PFSK-1 (cell line): ENCODE data around the gene PLEKHM1.

Experiments used
- FOXP2 ChIP-seq: optimal IDR thresholded peaks from 2 replicates; pipeline ENCODE3; 2011; ENCODE audit warnings: borderline replicate concordance, control low read depth, inconsistent platforms; ENCODE audit not compliant: insufficient read depth; ENCODE audit errors: extremely low read length, extremely low read depth
- POLR2AphosphoS5 ChIP-seq: IDR thresholded peaks from 2 replicates; pipeline ENCODE4 v1.6.1; 2012; ENCODE audit warnings: low read depth, mild to moderate bottlenecking, control low read depth, low read length, moderate library complexity
- SIN3A ChIP-seq: IDR thresholded peaks from 2 replicates; pipeline ENCODE4 v1.6.1; 2012; ENCODE audit warnings: mild to moderate bottlenecking, low read length, moderate library complexity, borderline replicate concordance; ENCODE audit not compliant: insufficient read depth
- TAF1 ChIP-seq: IDR thresholded peaks from 2 replicates; pipeline ENCODE4 v1.6.1; 2012; ENCODE audit warnings: low read length, control low read depth, borderline replicate concordance; ENCODE audit not compliant: insufficient read depth
- TF ChIP-seq, protein P1 (sequence below), 2 experiments: IDR thresholded peaks; 2 replicates each; pipeline versions ENCODE4 v1.6.1 to v1.8.0; 2011 to 2012; ENCODE audit warnings: low read depth in 2 of 2, low read length in 2 of 2, control low read depth in 1 of 2, inconsistent platforms in 1 of 2, mild to moderate bottlenecking in 1 of 2, moderate library complexity in 1 of 2; ENCODE audit not compliant: insufficient read depth in 1 of 2

The PLEKHM1 gene

DNA sequence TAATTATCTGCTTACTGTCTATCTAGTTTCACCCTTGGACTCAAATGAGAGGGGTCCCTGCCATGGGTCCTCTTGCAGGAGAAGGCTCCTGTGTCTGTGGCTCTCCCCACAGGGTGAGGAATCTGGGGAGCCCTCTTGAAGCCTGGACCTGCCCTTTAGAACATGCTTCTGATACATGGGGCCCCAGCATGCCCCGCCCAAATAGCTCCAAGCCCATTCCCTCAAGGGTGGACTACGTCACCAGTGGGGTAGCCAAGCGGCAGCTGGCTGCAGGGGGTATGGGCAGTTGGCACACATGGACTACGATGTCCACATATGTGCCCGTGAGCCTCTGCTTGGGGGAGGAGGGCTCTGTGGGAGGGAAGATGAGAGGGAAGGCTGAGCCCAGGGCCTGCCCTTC is 97.1 kb downstream of the PLEKHM1 start:
- TF ChIP-seq, protein P1, sequence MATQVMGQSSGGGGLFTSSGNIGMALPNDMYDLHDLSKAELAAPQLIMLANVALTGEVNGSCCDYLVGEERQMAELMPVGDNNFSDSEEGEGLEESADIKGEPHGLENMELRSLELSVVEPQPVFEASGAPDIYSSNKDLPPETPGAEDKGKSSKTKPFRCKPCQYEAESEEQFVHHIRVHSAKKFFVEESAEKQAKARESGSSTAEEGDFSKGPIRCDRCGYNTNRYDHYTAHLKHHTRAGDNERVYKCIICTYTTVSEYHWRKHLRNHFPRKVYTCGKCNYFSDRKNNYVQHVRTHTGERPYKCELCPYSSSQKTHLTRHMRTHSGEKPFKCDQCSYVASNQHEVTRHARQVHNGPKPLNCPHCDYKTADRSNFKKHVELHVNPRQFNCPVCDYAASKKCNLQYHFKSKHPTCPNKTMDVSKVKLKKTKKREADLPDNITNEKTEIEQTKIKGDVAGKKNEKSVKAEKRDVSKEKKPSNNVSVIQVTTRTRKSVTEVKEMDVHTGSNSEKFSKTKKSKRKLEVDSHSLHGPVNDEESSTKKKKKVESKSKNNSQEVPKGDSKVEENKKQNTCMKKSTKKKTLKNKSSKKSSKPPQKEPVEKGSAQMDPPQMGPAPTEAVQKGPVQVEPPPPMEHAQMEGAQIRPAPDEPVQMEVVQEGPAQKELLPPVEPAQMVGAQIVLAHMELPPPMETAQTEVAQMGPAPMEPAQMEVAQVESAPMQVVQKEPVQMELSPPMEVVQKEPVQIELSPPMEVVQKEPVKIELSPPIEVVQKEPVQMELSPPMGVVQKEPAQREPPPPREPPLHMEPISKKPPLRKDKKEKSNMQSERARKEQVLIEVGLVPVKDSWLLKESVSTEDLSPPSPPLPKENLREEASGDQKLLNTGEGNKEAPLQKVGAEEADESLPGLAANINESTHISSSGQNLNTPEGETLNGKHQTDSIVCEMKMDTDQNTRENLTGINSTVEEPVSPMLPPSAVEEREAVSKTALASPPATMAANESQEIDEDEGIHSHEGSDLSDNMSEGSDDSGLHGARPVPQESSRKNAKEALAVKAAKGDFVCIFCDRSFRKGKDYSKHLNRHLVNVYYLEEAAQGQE (IDR thresholded peaks at IDR 0.05; ENCODE audit: insufficient read depth in 1 of 2, low read depth in 2 of 2, low read length in 2 of 2): no peak
- TF ChIP-seq TAF1: no peak
- TF ChIP-seq SIN3A: no peak
- no peak for TF ChIP-seq POLR2AphosphoS5
- no peak for TF ChIP-seq FOXP2

DNA sequence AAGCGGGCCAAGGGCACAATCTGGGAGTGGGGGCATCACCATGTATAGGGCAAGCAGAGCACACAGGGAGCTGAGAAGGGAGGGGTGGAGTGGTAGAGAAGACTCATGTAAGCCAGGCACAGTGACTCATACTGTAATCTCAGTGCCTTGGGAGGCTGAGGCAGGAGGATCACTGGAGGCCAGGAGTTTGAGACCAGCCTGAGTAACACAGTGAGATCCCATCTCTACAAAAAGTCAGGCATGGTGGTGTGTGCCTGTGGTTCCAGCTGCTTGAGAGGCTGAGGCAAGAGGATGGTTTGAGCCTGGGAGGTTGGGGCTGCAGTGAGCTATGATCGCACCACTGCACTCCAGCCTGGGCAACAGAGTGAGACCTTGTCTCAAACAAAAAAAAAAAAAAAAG is 98.6 kb downstream of the PLEKHM1 start:
- TF ChIP-seq TAF1 (no peak), SIN3A (no peak)

DNA sequence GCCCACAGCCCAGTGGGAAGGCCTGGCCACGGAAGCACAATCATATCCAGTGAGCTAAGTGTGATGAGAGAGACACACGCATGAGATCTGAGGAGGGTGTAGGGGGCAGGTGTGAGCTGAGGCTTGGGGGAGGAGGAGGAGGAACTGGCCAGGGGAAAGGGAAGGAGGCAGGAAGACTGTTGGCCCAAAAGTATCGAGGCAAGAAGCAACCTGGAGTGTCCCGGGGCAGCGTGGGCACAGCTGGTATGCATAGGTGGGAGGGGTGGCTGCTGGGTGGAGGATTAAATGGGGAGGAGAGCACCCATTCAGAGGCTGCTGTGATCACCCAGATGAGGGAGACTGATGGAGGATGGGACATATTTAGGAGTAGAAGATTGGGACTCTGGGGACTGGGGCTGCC is 99.2 kb downstream of the PLEKHM1 start:
- TF ChIP-seq POLR2AphosphoS5: no peak
- no peak for TF ChIP-seq TAF1
- TF ChIP-seq FOXP2: no peak
- no peak for TF ChIP-seq SIN3A
- TF ChIP-seq, protein P1 (IDR thresholded peaks at IDR 0.05; ENCODE audit: insufficient read depth in 1 of 2, low read depth in 2 of 2, low read length in 2 of 2): no peak

DNA sequence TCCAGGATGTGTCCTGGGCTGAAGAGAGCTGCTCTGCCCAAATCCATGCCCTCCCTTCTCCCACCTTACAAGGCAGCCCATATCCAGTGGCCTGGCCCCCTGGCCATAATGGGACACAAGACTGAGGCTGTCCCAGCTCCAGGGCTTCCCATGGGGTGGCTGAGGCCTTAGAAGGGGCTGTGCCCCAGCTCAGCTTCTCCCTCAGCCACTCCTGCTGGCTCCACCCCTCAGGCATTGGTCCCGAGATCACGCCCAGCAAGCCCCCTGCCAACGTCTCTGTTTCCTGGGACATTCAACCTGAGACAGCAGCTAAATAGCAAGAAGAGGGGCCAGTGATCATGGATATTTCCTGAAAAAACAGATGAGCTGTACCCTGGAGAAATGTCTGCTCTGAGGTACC is 101.2 kb downstream of the PLEKHM1 start:
- TF ChIP-seq FOXP2 (no peak), POLR2AphosphoS5 (no peak), SIN3A (no peak), TAF1 (no peak)
- TF ChIP-seq, protein P1 (IDR thresholded peaks at IDR 0.05; ENCODE audit: insufficient read depth in 1 of 2, low read depth in 2 of 2, low read length in 2 of 2): no peak

DNA sequence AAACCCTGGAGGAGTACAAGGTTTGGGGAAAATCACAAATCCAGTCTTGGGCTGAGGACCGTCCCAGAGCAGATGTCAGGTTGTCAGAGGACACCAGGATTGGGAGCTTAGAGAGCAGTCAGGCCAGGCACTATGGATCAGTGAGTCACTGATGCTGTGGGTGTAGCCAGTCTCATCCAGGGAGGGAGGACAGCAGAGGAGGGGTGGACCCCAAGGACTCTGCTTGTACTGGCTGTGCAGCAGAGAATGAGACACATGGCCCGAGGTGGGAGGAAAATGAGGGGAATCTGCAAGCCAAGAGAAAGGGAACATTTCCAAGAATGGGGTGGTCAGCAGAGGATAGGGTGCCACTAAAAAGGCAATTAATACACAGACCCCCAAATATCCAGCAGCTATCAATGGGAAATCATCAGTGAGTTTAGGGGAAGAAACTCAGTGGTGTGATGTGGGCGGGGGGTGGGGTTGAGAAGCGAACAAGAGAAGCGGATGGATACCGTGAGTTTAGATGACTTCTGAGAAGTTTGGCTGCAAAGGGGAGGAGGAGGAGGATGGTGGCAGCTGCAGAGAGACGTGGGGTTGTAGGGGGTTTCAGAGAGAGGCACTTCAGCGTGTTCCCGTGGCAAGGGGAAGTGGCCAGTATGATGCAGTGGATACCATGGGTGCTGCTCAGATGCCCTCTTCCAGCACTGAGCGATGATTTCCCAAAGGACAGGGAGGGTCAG is 101.8 kb downstream of the PLEKHM1 start:
- TF ChIP-seq, protein P1 (IDR thresholded peaks at IDR 0.05; ENCODE audit: insufficient read depth in 1 of 2, low read depth in 2 of 2, low read length in 2 of 2): no peak
